ENCODE measurements around the gene GSTA4. TPM values are rescaled to one million over a fixed set of nuclear protein-coding genes. Genes with fewer than 3 reads are reported as not detected.

The GSTA4 gene
- total and polyA plus RNA-seq, 2 of the 8 experiments (the other 6 are each of a cell fraction or from before 2014, with no cell fraction given), result 13.9 to 21.6 TPM

GRCh38 chr6:53041356-53041755, 46.3 kb upstream of the GSTA4 start:
- Histone ChIP-seq H2BK120ac (replicated peaks; ENCODE audit: low read depth, low read length) (no peak overlapping the region), H4K20me1 (replicated peaks in 1 of 2; ENCODE audit: control insufficient read depth in 1 of 2, insufficient read depth in 2 of 2, low read length in 2 of 2) (no peaks in the 10 kb centered on the region), H3K36me3 (ENCODE audit: control insufficient read depth in 2 of 4, insufficient read depth in 4 of 4, low read length in 3 of 4) (peaks cover 0 to 15% (median 5%) of the 10 kb centered on the region in 4 experiments; a peak in 5 of 8 replicates), H3K14ac (ENCODE audit: insufficient read length) (no peak overlapping the region), H3K23me2 (ENCODE audit: low read depth, low read length) (no peaks in the 10 kb centered on the region), H3K56ac (replicated peaks; ENCODE audit: insufficient read length, low read depth, low read length) (no peak overlapping the region), H4K5ac (ENCODE audit: insufficient read length, low read depth, low read length) (no peak overlapping the region), H3K4me1 (replicated peaks in 1 of 4; ENCODE audit: control insufficient read depth in 3 of 4, insufficient read depth in 4 of 4, low read length in 3 of 4) (peaks cover 0 to 9% (median 5%) of the 10 kb centered on the region in 4 experiments; a peak in 4 of 7 replicates), H3K4me2 (ENCODE audit: insufficient read depth in 1 of 2, low read depth in 2 of 2, low read length in 2 of 2) (no peak overlapping the region), H3K4ac (replicated peaks; ENCODE audit: insufficient read length, low read depth, low read length) (no peak overlapping the region), H4K8ac (ENCODE audit: extremely low read depth, insufficient read depth, low read length) (no peak overlapping the region), H3K79me2 (ENCODE audit: control insufficient read depth in 1 of 2, insufficient read depth in 2 of 2, low read length in 2 of 2) (no peaks in the 10 kb centered on the region), H3K27ac (ENCODE audit: low read depth, low read length) (no peak overlapping the region), H3K79me1 (ENCODE audit: low read depth, low read length) (no peaks in the 10 kb centered on the region), H4K91ac (replicated peaks; ENCODE audit: insufficient read length, low read length) (no peak overlapping the region), H2AFZ (ENCODE audit: low read length) (no peak overlapping the region), H3K9ac (replicated peaks in 1 of 4; ENCODE audit: extremely low read depth in 1 of 4, low read depth in 3 of 4, low read length in 3 of 4) (no peak overlapping the region), H3K4me3 (ENCODE audit: extremely low read depth in 1 of 4, insufficient read depth in 2 of 4, low read depth in 3 of 4, low read length in 4 of 4) (no peak overlapping the region), H3K18ac (ENCODE audit: extremely low read depth, low read length) (no peak overlapping the region), H2BK15ac (ENCODE audit: low read length) (no peak overlapping the region), H2BK5ac (ENCODE audit: low read depth, low read length) (no peak overlapping the region), H3K23ac (ENCODE audit: insufficient read length) (no peak overlapping the region), H2BK20ac (ENCODE audit: low read length) (no peak overlapping the region), H2AK5ac (ENCODE audit: low read depth, low read length) (no peak overlapping the region), H3K27me3 (replicated peaks in 1 of 4; ENCODE audit: control insufficient read depth in 3 of 4, extremely low read depth in 1 of 4, insufficient read depth in 3 of 4, low read length in 3 of 4) (no peaks in the 10 kb centered on the region), H3K9me3 (ENCODE audit: insufficient read depth in 2 of 2, low read depth in 1 of 2, low read length in 1 of 2) (no peaks in the 10 kb centered on the region), H2BK12ac (ENCODE audit: low read depth, low read length) (no peak overlapping the region)
- ChIA-PET POLR2A (ENCODE audit: partially characterized antibody) (no interaction called here), CTCF (ENCODE audit: partially characterized antibody) (interaction anchor here (1.6 kb wide), 1 partner anchor 12 kb away, joined by 7 read pairs; no protein-coding TSS in a partner anchor)
- no peak for DNase-seq (ENCODE audit: low read depth in 1 of 2, low spot score in 2 of 2)
- FAIRE-seq, result no peak
- 87% methylated on average over 4 of the region's 4 CpGs; no CpG with 5 or more reads in 1 of the 2 experiments for whole genome bisulfite sequencing, 2 experiments (ENCODE audit: extremely low coverage in 1 of 2, insufficient coverage in 1 of 2, insufficient read length in 1 of 2, insufficient replicate concordance in 2 of 2, low coverage in 1 of 2, low lambda C conversion rate in 2 of 2, missing lambda C conversion rate in 1 of 2)
- TF ChIP-seq MAX (IDR thresholded peaks at IDR 0.05) (no peak), MAFK (IDR thresholded peaks at IDR 0.05; ENCODE audit: low read depth, low read length) (no peak), ASH2L (IDR thresholded peaks at IDR 0.05; ENCODE audit: low read length) (no peak), NRF1 (IDR thresholded peaks at IDR 0.05; ENCODE audit: low read depth, low read length) (no peak), CHD2 (IDR thresholded peaks at IDR 0.05; ENCODE audit: low read length) (no peak), TAF7 (optimal IDR thresholded peaks at IDR 0.05; ENCODE audit: borderline replicate concordance, low read depth, low read length) (no peak), TAF1 (IDR thresholded peaks at IDR 0.05; ENCODE audit: low read depth, low read length) (no peak), CTCF (IDR thresholded peaks at IDR 0.05; ENCODE audit: control extremely low read depth in 1 of 3, insufficient read depth in 1 of 3, low read depth in 1 of 3, low read length in 3 of 3) (no peak), RNF2 (IDR thresholded peaks at IDR 0.05; ENCODE audit: borderline replicate concordance, low read depth, low read length, missing control alignments, poor library complexity, severe bottlenecking) (no peak), CBX5 (IDR thresholded peaks at IDR 0.05; ENCODE audit: low read depth, low read length) (no peak), CTBP2 (IDR thresholded peaks at IDR 0.05; ENCODE audit: borderline replicate concordance, insufficient read depth, insufficient read length, low read length) (no peak)

All from H1 (cell line).